OCI-LY7 (cell line): Measurements from ENCODE around the gene RALA. TPM values are rescaled to one million over a fixed set of nuclear protein-coding genes. Genes with fewer than 3 reads are reported as not detected.

Experiments used
- BruUV-seq: library from RNA; stranded (reverse); fragments of 400-500 nt; replicated peaks from 2 replicates; lab custom pipeline; 2021; lab: Mats Ljungman, UMichigan
- CTCF ChIA-PET: fragments of 300-600 bp; sonication (Branson Sonifier 250); formaldehyde crosslinking; loops from one replicate; lab custom pipeline; 2022; ENCODE audit warnings: antibody characterized with exemption; ENCODE audit not compliant: unreplicated experiment; lab: Charles Lee
- POLR2A ChIA-PET: fragments of 300-600 bp; sonication (Branson Sonifier 250); formaldehyde crosslinking; loops from one replicate; lab custom pipeline; 2022; ENCODE audit warnings: antibody characterized with exemption; lab: Charles Lee
- DNase-seq: peaks from one replicate; pipeline ENCODE4 v3.0.0-alpha.2; 2015; ENCODE audit warnings: low spot score
- H2AFZ ChIP-seq: fragments of 200-600 bp; sonication (generic), shearing (Covaris generic); 2 replicates; pipeline ENCODE4 v1.6.1; 2014; ENCODE audit warnings: mild to moderate bottlenecking, antibody characterized with exemption, low read length, moderate library complexity
- H3K27ac ChIP-seq: fragments of 200-600 bp; sonication (generic); 2 replicates; pipeline ENCODE4 v1.5.1; 2014; ENCODE audit warnings: mixed run types, low read depth, mild to moderate bottlenecking, moderate library complexity, low read length, inconsistent platforms; ENCODE audit not compliant: poor library complexity, severe bottlenecking
- H3K36me3 ChIP-seq: fragments of 200-600 bp; sonication (generic); 2 replicates; pipeline ENCODE4 v1.6.1; 2014; ENCODE audit warnings: mild to moderate bottlenecking, antibody characterized with exemption, low read length, moderate library complexity, mixed read lengths; ENCODE audit not compliant: insufficient read depth
- H3K4me1 ChIP-seq: fragments of 200-600 bp; sonication (generic); 2 replicates; pipeline ENCODE4 v1.5.1; 2014; ENCODE audit warnings: mild to moderate bottlenecking, low read length; ENCODE audit not compliant: insufficient read depth, poor library complexity, severe bottlenecking
- H3K4me2 ChIP-seq: fragments of 200-600 bp; sonication (generic); 2 replicates; pipeline ENCODE4 v1.6.1; 2014; ENCODE audit warnings: mild to moderate bottlenecking, low read length
- H3K4me3 ChIP-seq: fragments of 200-600 bp; sonication (generic); 2 replicates; pipeline ENCODE4 v1.5.1; 2014; ENCODE audit warnings: mild to moderate bottlenecking, low read depth, low read length; ENCODE audit not compliant: poor library complexity, severe bottlenecking
- H3K79me2 ChIP-seq: fragments of 200-600 bp; sonication (generic); 2 replicates; pipeline ENCODE4 v1.6.1; 2016; ENCODE audit warnings: low read depth, mild to moderate bottlenecking, low read length, moderate library complexity, mixed read lengths; ENCODE audit not compliant: insufficient read depth
- H3K9me2 ChIP-seq: fragments of 200-600 bp; sonication (generic); 2 replicates; pipeline ENCODE4 v1.6.1; 2016; ENCODE audit warnings: mild to moderate bottlenecking, low read length, mixed read lengths; ENCODE audit not compliant: insufficient read depth
- H3K9me3 ChIP-seq: fragments of 200-600 bp; sonication (generic); 2 replicates; pipeline ENCODE4 v1.6.1; 2014; ENCODE audit warnings: mild to moderate bottlenecking, mixed run types, low read length, mixed read lengths
- H4K20me1 ChIP-seq: fragments of 200-600 bp; sonication (generic); 2 replicates; pipeline ENCODE4 v1.6.1; 2014; ENCODE audit warnings: mild to moderate bottlenecking, antibody characterized with exemption, low read length, moderate library complexity, mixed read lengths; ENCODE audit not compliant: insufficient read depth
- CTCF ChIP-seq: fragments of 200-600 bp; sonication (generic); conservative IDR thresholded peaks from 2 replicates; pipeline ENCODE4 v1.5.1; 2014; ENCODE audit warnings: mild to moderate bottlenecking, antibody characterized with exemption, low read length, moderate library complexity, mixed read lengths
- EZH2phosphoT487 ChIP-seq: fragments of 200-600 bp; sonication (generic); IDR thresholded peaks from 2 replicates; pipeline ENCODE4 v1.6.1; 2018; ENCODE audit warnings: low read depth, borderline replicate concordance, mild to moderate bottlenecking, mixed run types, antibody characterized with exemption, low read length, moderate library complexity, mixed read lengths
- intact Hi-C: fragments of 100-400 bp; cut with micrococcal nuclease; formaldehyde crosslinking; loops from one replicate; pipeline ENCODE4 v1.10.0; 2022; ENCODE audit not compliant: unreplicated experiment
- total RNA-seq, 2 experiments: library from RNA; depleted of rRNA in 1 of 2; stranded (reverse); fragments of >200 nt in 1 of 2; shearing (Covaris generic) in 1 of 2; gene quantifications; 2 replicates each; pipeline ENCODE4 v1.2.3, GENCODE V29; 2014 to 2022

RALA gene
- total RNA-seq, 2 experiments from 2014 or later, result 6.4 to 31.0 TPM

GRCh38 chr7:39745320-39745719 lies 121.9 kb downstream of the RALA start:
- Histone ChIP-seq H3K27ac (no peak overlapping the region), H3K36me3 (peaks cover 9% of the 10 kb centered on the region; the same call in 1 of the 2 replicates), H3K4me3 (no peak overlapping the region), H3K4me1 (no peaks in the 10 kb centered on the region), H3K79me2 (peaks cover 12% of the 10 kb centered on the region; the same call in 1 of the 2 replicates), H2AFZ (no peak overlapping the region), H3K9me2 (no peaks in the 10 kb centered on the region), H4K20me1 (no peaks in the 10 kb centered on the region), H3K4me2 (no peak overlapping the region), H3K9me3 (no peaks in the 10 kb centered on the region)
- BruUV-seq, result no TSS peak
- POLR2A ChIA-PET, result interaction anchor here (0.9 to 1.4 kb wide), 2 partner anchors 12 to 162 kb away, joined by 3 to 4 read pairs; no protein-coding TSS in a partner anchor
- intact Hi-C loops, result loop anchor here (5.0 kb wide), 1 partner anchor 123 kb away; the partner anchor contains the start of gene RALA
- no peak for DNase-seq
- CTCF ChIA-PET, result interaction anchor here (0.7 to 4.5 kb wide), 3 partner anchors 10 to 165 kb away, joined by 3 to 18 read pairs (median 13); no protein-coding TSS in a partner anchor
- TF ChIP-seq CTCF (no peak), EZH2phosphoT487 (no peak)

- ChIA-PET CTCF (interaction anchor here (0.7 to 4.5 kb wide), 4 partner anchors 11 to 166 kb away, joined by 3 to 18 read pairs (median 8); no protein-coding TSS in a partner anchor), POLR2A (interaction anchor here (0.7 to 1.3 kb wide), 3 partner anchors 10 to 662 kb away, joined by 3 to 5 read pairs (median 4); no protein-coding TSS in a partner anchor)
- Histone ChIP-seq H3K27ac (no peak overlapping the region), H3K4me3 (no peak overlapping the region), H3K79me2 (peaks cover 2% of the 10 kb centered on the region; the same call in 1 of the 2 replicates), H4K20me1 (no peaks in the 10 kb centered on the region), H3K4me1 (no peaks in the 10 kb centered on the region), H2AFZ (no peak overlapping the region; the same call in 1 of the 2 replicates), H3K9me2 (no peaks in the 10 kb centered on the region), H3K36me3 (peaks cover 9% of the 10 kb centered on the region; the same call in 1 of the 2 replicates), H3K9me3 (no peaks in the 10 kb centered on the region), H3K4me2 (no peak overlapping the region)
- DNase-seq, result peak; percentile 64
- TF ChIP-seq CTCF, result peak; percentile 93
- TF ChIP-seq EZH2phosphoT487, result no peak
- intact Hi-C loops, result loop anchor here (1.0 to 5.0 kb wide), 2 partner anchors 124 to 166 kb away; partner anchors contain the start of gene RALA
- BruUV-seq, result no TSS peak
These were observed 122.9 kb downstream of the RALA start for GRCh38 chr7:39746103-39746819.
